GM13976 (cell line): ENCODE data around the gene CST7.

Experiments used
- DNase-seq: peaks from one replicate; pipeline ENCODE4 v3.0.0; 2012; ENCODE audit warnings: low spot score
- in situ Hi-C: fragments of 300-500 bp; cut with MboI; formaldehyde crosslinking; loops from one replicate; pipeline ENCODE4 v1.12.0; 2022; ENCODE audit warnings: low sequenced_read_pairs, mixed read lengths, inconsistent platforms; ENCODE audit not compliant: unreplicated experiment
- TF ChIP-seq, protein P1 (sequence below): IDR thresholded peaks from 2 replicates; pipeline ENCODE4 v1.5.1; 2012; ENCODE audit warnings: borderline replicate concordance, mild to moderate bottlenecking; ENCODE audit not compliant: insufficient read depth; ENCODE audit errors: extremely low read depth, missing control alignments, control extremely low read depth

The CST7 gene

DNA sequence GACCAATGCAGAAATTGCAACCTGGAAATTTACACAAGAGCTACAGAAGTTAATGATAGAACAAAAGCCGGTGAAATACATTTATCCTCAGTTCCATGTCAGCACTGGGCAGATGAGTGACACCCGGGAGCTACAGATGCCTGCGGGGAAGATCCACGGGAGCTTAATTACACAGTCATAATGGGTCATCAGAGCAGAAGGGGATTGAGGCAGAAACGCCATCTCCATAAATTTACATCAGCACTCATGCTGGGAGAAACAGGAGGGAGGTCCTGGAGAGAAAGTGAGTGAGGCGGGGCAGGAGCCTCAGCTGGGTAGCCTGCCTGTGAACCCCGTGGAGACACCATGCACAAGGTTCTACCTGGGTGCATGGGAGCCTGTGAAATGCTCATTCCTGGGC lies 37.6 kb upstream of the CST7 start:
- in situ Hi-C loops = loop anchor here (25.0 kb wide), 1 partner anchor 124 kb away; no protein-coding TSS in a partner anchor
- TF ChIP-seq, protein P1, sequence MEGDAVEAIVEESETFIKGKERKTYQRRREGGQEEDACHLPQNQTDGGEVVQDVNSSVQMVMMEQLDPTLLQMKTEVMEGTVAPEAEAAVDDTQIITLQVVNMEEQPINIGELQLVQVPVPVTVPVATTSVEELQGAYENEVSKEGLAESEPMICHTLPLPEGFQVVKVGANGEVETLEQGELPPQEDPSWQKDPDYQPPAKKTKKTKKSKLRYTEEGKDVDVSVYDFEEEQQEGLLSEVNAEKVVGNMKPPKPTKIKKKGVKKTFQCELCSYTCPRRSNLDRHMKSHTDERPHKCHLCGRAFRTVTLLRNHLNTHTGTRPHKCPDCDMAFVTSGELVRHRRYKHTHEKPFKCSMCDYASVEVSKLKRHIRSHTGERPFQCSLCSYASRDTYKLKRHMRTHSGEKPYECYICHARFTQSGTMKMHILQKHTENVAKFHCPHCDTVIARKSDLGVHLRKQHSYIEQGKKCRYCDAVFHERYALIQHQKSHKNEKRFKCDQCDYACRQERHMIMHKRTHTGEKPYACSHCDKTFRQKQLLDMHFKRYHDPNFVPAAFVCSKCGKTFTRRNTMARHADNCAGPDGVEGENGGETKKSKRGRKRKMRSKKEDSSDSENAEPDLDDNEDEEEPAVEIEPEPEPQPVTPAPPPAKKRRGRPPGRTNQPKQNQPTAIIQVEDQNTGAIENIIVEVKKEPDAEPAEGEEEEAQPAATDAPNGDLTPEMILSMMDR = no peak
- DNase-seq = peak; percentile 13

DNA sequence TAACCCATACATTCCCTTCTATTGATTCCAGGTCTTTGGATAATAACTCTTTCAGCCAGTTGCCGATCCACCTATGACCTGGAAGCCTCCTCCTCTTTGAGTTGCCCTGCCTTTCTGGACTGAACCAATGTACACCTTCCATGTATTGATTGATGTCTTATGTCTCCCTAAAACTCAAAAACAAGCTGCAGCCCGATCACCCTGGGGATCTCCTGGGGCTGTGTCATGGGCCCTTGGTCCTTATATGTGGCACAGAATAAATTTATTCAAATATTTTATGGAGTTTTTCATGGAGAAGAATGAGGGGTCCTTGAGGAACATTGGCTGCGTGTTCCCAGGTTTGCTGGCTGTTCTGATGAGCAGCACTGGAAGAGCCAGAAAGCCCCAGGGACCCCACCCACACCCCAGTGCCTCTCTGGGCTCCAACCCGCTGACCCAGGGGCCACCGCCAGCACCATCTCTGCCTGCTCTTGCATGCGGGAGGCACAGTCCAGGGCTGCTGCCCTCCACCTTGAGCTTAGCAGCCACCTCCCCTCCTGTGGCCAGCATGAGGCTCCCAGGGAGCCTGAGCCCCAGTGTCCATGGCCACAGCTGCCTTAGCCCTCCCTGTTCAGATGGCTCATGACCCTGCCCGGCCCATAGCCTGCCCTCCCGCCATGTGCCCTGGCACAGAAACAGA lies 36.5 kb upstream of the CST7 start:
- no peak for DNase-seq
- TF ChIP-seq, protein P1 = no peak
- in situ Hi-C loops = loop anchor here (25.0 kb wide), 1 partner anchor 125 kb away; no protein-coding TSS in a partner anchor

DNA sequence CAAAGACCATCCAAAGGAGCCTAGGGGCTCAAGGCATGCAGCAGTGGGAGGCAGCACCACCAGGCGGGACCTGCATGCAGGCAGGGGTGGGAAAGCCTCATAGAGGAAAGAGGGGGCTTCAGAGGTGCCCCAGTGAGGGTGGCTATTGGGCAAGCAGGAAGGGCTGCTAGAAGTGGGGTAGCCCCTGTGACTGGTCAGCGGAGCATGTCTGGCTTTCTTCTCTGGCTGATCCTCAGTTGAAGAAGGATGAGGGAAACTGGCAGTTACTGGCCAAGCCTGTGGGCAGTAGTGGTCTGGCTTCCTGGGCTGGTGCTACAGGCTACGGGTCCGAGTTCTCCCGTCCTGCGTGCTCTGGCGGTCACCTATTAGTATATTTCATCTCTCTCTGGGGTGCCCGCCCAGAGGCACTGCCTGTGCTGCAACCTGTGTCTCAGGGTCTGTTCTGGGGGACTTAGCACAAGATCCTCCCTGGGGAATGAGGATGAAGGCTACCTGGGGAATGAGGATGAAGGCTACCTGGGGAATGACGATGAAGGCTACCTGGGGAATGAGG lies 35.9 kb upstream of the CST7 start:
- in situ Hi-C loops = loop anchor here (25.0 kb wide), 1 partner anchor 126 kb away; no protein-coding TSS in a partner anchor
- DNase-seq = no peak
- TF ChIP-seq, protein P1 = no peak

DNA sequence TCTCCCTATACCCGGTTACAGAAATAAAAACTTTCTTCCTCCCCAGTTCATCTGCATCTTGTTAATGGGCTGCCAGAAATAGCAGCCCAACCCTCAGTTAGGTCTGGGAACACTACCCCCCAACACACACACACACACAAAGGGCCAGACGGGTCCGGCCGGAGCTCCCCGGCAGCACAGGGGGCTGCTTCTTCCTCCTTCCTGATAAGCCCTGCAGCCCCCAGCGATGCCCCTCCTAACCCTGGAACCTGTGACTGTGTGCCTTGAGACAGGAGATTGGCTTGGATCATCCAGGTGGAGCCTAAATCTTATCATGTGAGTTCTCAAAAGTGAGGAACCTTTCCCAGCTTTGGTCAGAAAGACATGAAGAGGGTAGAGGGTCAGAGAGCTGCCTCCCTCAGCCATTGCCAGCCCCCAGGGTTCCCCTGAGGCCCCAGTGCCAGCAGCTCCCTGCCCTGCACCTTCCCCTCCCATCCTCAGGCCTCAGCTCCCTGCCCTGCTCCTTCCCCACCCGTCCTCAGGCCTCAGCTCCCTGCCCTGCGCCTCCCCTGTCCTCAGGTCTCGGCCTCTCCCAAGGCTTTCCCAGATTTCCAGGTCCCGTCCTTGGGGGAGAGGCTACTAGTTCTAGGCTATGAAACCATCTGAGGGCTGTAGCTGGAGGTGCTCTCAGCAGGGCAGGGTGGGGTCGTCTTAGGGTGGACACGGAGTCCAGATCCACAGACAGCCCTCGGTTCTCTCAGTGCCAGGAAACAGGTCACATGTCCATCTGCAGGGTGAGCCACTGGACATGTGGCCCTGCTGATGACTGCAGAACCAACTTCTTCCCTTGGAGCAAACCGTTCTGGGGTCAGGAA lies 34.5 kb upstream of the CST7 start:
- TF ChIP-seq, protein P1 = no peak
- in situ Hi-C loops = loop anchor here (25.0 kb wide), 1 partner anchor 127 kb away; no protein-coding TSS in a partner anchor
- peak; percentile 23 for DNase-seq

DNA sequence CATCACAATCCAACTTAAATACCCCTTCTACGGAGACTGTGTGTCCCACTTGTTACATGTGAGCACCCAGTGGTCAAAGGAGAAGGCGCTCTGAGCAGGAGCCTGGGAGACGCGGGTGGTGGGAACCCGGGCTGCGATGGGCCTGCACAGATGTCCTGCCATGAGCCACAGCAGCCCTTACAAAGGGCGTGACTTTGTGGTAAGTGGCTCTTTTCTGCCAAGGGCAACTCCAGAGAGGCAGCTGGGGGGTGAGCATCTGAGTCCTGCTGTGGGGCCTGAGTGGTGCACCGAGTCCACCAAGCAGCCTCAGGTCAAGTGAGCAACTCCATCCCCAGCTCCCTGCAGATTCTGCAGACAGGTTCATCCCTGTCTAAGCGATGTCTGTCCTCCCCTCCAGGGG lies 33.6 kb upstream of the CST7 start:
- peak; percentile 28 for DNase-seq
- in situ Hi-C loops = loop anchor here (25.0 kb wide), 1 partner anchor 128 kb away; no protein-coding TSS in a partner anchor
- TF ChIP-seq, protein P1 = no peak

DNA sequence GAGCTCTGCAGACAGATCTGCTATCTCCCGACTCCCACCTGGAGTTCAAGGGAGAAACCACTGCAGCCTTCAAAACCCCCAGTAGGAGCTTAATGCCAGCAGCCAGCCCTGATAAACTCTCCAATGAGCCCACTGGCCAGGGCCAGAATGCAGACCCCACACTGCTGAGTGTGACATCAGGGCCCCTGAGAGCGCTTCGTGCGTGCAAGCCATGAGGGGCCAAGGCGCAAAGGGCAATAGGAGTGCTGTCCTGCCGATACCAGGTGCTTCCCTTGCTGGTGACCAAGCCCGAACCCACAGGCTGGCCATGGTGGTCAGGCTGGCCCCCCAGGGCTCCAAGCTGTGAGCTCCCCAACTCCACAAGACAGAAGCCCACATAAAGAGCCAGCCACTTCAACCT lies 33.2 kb upstream of the CST7 start:
- in situ Hi-C loops = loop anchor here (25.0 kb wide), 1 partner anchor 129 kb away; no protein-coding TSS in a partner anchor
- TF ChIP-seq, protein P1 = no peak
- peak; percentile 15 for DNase-seq
